ENCODE measurements around the gene A3GALT2. TPM values are rescaled to one million over a fixed set of nuclear protein-coding genes. Genes with fewer than 3 reads are reported as not detected.

Gene A3GALT2
- total and polyA plus RNA-seq, 9 of the 15 experiments (the other 6 are each of a cell fraction or from before 2014, with no cell fraction given): not detected

DNA sequence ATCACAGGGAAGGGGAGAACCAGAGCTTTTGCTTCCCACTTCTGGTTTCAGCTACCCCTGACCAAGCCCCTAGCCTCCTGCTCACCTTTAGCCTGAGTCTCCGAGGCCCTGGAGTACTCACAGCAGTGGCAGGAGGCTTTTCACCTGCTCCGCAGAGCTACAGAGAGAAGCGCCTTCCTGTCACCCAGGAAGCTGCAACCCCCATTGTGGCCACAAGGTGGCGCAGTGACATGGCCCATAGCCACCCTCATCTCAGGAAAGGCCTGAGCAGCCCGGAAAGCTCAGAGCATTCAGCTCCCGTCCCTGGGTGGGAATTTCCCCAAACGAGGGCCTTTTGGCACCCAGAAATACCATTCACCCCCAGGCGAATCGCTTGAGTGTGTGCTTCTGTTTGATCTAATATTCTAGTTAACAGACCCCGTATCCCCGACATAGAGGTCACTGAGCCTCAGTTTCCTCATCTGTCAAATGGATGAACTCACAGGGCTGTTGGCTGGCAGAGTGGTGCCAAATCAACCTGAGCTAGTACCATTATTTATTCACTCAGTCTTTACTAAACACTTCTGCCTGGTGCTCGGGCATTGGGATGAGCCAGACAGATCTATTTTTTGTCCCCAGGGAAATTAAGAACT lies 25.3 kb downstream of the A3GALT2 start (continued):
- TF ChIP-seq REST (IDR thresholded peaks at IDR 0.05; ENCODE audit: borderline replicate concordance) (peak; percentile 93), REST (CRISPR knock-in tag; IDR thresholded peaks at IDR 0.05; ENCODE audit: low read depth) (0 out of 2 replicates have a peak, but pooled peaks have one; percentile 40), PHF20 (IDR thresholded peaks at IDR 0.05; ENCODE audit: partially characterized antibody) (no peak), NRF1 (conservative IDR thresholded peaks at IDR 0.05 in 1 of 2, IDR thresholded peaks at IDR 0.05 in 1 of 2) (0 out of 4 replicates have a peak, but pooled peaks of 1 of the 2 experiments have one; percentile 26), CBX3 (IDR thresholded peaks at IDR 0.05; ENCODE audit: borderline replicate concordance in 1 of 2, low read length in 2 of 2) (0 out of 3 replicates have a peak, but pooled peaks of 1 of the 2 experiments have one; percentile 11), ATF7 (IDR thresholded peaks at IDR 0.05) (peak; percentile 32; the same call in 1 of the 2 replicates), BCOR (IDR thresholded peaks at IDR 0.05) (peak; percentile 93), HDGF (IDR thresholded peaks at IDR 0.05) (no peak), HMGXB4 (CRISPR knock-in tag; IDR thresholded peaks at IDR 0.05) (no peak), TBP (optimal IDR thresholded peaks at IDR 0.05; ENCODE audit: low read depth, low read length) (no peak), CEBPZ (IDR thresholded peaks at IDR 0.05; ENCODE audit: borderline replicate concordance, low read depth, low read length) (no peak), ZNF121 (CRISPR knock-in tag; conservative IDR thresholded peaks at IDR 0.05) (0 out of 2 replicates have a peak, but pooled peaks have one; percentile 3), ZNF830 (CRISPR knock-in tag; IDR thresholded peaks at IDR 0.05) (no peak), ARNT (IDR thresholded peaks at IDR 0.05) (no peak), NFXL1 (CRISPR knock-in tag; IDR thresholded peaks at IDR 0.05) (no peak), SUPT5H (IDR thresholded peaks at IDR 0.05) (no peak), SMAD4 (CRISPR knock-in tag; conservative IDR thresholded peaks at IDR 0.05) (0 out of 2 replicates have a peak, but pooled peaks have one; percentile 15)
